ENCODE results near the gene IL31RA.

DNA sequence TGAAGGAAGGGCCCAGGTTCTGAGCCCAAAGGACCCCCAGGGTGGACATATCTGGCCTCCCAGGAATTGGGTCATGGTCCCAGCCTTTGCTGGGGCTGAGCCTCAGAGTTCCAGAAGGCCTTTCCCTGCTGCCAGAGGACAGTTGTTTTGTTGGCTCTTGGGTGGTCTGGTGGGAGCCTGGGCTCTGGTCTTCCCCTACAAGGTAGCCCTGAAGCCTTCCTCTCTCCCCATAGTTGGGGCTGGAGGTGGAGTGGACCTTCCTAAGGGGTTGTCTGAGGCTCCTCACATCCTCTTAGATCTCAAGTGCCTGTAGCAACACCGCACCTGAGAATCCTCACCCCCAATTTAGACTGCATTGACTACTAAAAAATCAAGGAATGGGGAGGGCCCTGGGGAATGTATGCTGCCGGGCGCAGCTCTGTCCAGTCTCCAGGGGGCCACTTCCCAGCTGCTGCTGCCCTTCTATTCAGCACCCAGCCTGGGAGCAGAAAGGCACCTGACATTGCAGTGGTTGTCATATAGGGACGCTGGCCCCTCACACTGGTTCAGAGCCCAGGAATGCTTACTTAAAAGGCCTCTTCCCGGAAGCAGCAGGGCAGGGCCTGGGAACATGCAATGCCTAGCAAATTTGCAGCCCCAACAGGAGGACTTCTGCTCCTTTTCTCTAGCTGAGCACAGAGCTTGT lies 66.4 kb downstream of the IL31RA start:
- TF ChIP-seq POLR2AphosphoS5 (IDR thresholded peaks at IDR 0.05) (no peak), POLR2A (IDR thresholded peaks at IDR 0.05) (no peak), EP300 (IDR thresholded peaks at IDR 0.05) (no peak)
- TF ChIP-seq, protein P1, sequence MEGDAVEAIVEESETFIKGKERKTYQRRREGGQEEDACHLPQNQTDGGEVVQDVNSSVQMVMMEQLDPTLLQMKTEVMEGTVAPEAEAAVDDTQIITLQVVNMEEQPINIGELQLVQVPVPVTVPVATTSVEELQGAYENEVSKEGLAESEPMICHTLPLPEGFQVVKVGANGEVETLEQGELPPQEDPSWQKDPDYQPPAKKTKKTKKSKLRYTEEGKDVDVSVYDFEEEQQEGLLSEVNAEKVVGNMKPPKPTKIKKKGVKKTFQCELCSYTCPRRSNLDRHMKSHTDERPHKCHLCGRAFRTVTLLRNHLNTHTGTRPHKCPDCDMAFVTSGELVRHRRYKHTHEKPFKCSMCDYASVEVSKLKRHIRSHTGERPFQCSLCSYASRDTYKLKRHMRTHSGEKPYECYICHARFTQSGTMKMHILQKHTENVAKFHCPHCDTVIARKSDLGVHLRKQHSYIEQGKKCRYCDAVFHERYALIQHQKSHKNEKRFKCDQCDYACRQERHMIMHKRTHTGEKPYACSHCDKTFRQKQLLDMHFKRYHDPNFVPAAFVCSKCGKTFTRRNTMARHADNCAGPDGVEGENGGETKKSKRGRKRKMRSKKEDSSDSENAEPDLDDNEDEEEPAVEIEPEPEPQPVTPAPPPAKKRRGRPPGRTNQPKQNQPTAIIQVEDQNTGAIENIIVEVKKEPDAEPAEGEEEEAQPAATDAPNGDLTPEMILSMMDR (IDR thresholded peaks at IDR 0.05) = no peak

All from upper lobe of left lung (tissue), 4 donors.